ENCODE measurements around the gene MAD2L1.

- TF ChIP-seq CTCF (IDR thresholded peaks at IDR 0.05) (no peak), POLR2A (IDR thresholded peaks at IDR 0.05) (no peak)
Measured at GRCh38 chr4:120026853-120027252, 39.8 kb downstream of the MAD2L1 start.

Measured in uterus (tissue), 2 donors.